H1 (cell line): ENCODE data around the gene GNA12. TPM values are rescaled to one million over a fixed set of nuclear protein-coding genes. Genes with fewer than 3 reads are reported as not detected.

ENCODE experiments used
- CTCF ChIA-PET: fragments of 300-600 bp; sonication (Branson Sonifier 250); formaldehyde crosslinking; loops from one replicate; lab custom pipeline; 2021; ENCODE audit not compliant: partially characterized antibody; lab: Charles Lee
- POLR2A ChIA-PET: fragments of 300-600 bp; sonication (Branson Sonifier 250); formaldehyde crosslinking; loops from one replicate; lab custom pipeline; 2021; ENCODE audit warnings: inconsistent platforms; ENCODE audit not compliant: partially characterized antibody; lab: Charles Lee
- DNase-seq, 2 experiments: peaks; one replicate each; pipeline versions ENCODE4 v3.0.0 to v3.0.0-alpha.2; 2010 to 2022; ENCODE audit warnings: low spot score in 2 of 2, low read depth in 1 of 2, mixed read lengths in 1 of 2
- FAIRE-seq: peaks from 2 replicates; lab custom pipeline; 2011; peaks lifted over from hg19 to GRCh38; lab: Jason Lieb, UNC
- H2AFZ ChIP-seq: 2 replicates; pipeline ENCODE4 v1.8.1; 2012; ENCODE audit warnings: low read length, inconsistent platforms
- H2AK5ac ChIP-seq: 2 replicates; pipeline ENCODE4 v1.6.1; 2013; ENCODE audit warnings: low read depth, low read length
- H2BK120ac ChIP-seq: replicated peaks from 2 replicates; pipeline ENCODE3; 2013; ENCODE audit warnings: low read depth, low read length, inconsistent platforms
- H2BK12ac ChIP-seq: 2 replicates; pipeline ENCODE4 v1.6.1; 2013; ENCODE audit warnings: low read depth, low read length
- H2BK15ac ChIP-seq: 2 replicates; pipeline ENCODE4 v1.6.1; 2013; ENCODE audit warnings: low read length
- H2BK20ac ChIP-seq: 2 replicates; pipeline ENCODE4 v1.6.1; 2013; ENCODE audit warnings: low read length
- H2BK5ac ChIP-seq: 2 replicates; pipeline ENCODE4 v1.6.1; 2013; ENCODE audit warnings: low read depth, low read length
- H3K14ac ChIP-seq: 2 replicates; pipeline ENCODE4 v1.6.1; 2013; ENCODE audit warnings: inconsistent platforms; ENCODE audit not compliant: insufficient read length
- H3K18ac ChIP-seq: 2 replicates; pipeline ENCODE4 v1.6.1; 2013; ENCODE audit warnings: low read length; ENCODE audit errors: extremely low read depth
- H3K23ac ChIP-seq: 2 replicates; pipeline ENCODE4 v1.6.1; 2013; ENCODE audit warnings: inconsistent platforms; ENCODE audit not compliant: insufficient read length
- H3K23me2 ChIP-seq: 2 replicates; pipeline ENCODE4 v1.6.1; 2013; ENCODE audit warnings: low read depth, low read length
- H3K27ac ChIP-seq: 2 replicates; pipeline ENCODE4 v1.6.1; 2011; ENCODE audit warnings: low read depth, low read length, inconsistent platforms
- H3K27me3 ChIP-seq, 4 experiments: replicated peaks in 1 of 4; 1 replicate in 1 of 4; 2 replicates in 3 of 4; pipeline versions ENCODE4 v1.6.1 to v1.8.1; 2011 to 2013; ENCODE audit warnings: low read length in 3 of 4, mild to moderate bottlenecking in 3 of 4, inconsistent platforms in 2 of 4, mixed read lengths in 2 of 4, moderate library complexity in 1 of 4; ENCODE audit not compliant: control insufficient read depth in 3 of 4, insufficient read depth in 3 of 4; ENCODE audit errors: extremely low read depth in 1 of 4
- H3K36me3 ChIP-seq, 4 experiments: 2 replicates each; pipeline versions ENCODE4 v1.6.1 to v1.8.1; 2011 to 2013; ENCODE audit warnings: mild to moderate bottlenecking in 4 of 4, low read length in 3 of 4, moderate library complexity in 2 of 4, control low read depth in 1 of 4, inconsistent platforms in 1 of 4; ENCODE audit not compliant: insufficient read depth in 4 of 4, control insufficient read depth in 2 of 4
- H3K4ac ChIP-seq: replicated peaks from 2 replicates; pipeline ENCODE3; 2013; ENCODE audit warnings: low read length, low read depth, mixed read lengths, inconsistent platforms; ENCODE audit not compliant: insufficient read length
- H3K4me1 ChIP-seq, 4 experiments: replicated peaks in 1 of 4; 1 replicate in 1 of 4; 2 replicates in 3 of 4; pipeline versions ENCODE4 v1.6.1 to v1.8.1; 2011 to 2013; ENCODE audit warnings: low read length in 3 of 4, inconsistent platforms in 2 of 4, mixed read lengths in 1 of 4; ENCODE audit not compliant: insufficient read depth in 4 of 4, control insufficient read depth in 3 of 4
- H3K4me2 ChIP-seq, 2 experiments: 2 replicates each; pipeline versions ENCODE4 v1.6.1 to v1.8.1; 2011 to 2013; ENCODE audit warnings: low read depth in 2 of 2, low read length in 2 of 2, control low read depth in 1 of 2, inconsistent platforms in 1 of 2, mild to moderate bottlenecking in 1 of 2; ENCODE audit not compliant: insufficient read depth in 1 of 2
- H3K4me3 ChIP-seq, 4 experiments: fragments of 200-600, 300-600 bp in 1 of 4; sonication (generic), shearing (Covaris generic), sonication (Bioruptor Twin) in 1 of 4; 2 replicates each; pipeline versions ENCODE4 v1.5.1 to v1.8.1; 2011 to 2016; ENCODE audit warnings: low read length in 4 of 4, low read depth in 3 of 4, control low read depth in 2 of 4, inconsistent platforms in 2 of 4, mild to moderate bottlenecking in 2 of 4, mixed read lengths in 1 of 4, moderate library complexity in 1 of 4; ENCODE audit not compliant: insufficient read depth in 2 of 4; ENCODE audit errors: extremely low read depth in 1 of 4
- H3K56ac ChIP-seq: replicated peaks from 2 replicates; pipeline ENCODE3; 2013; ENCODE audit warnings: low read depth, mild to moderate bottlenecking, mixed read lengths, low read length, inconsistent platforms; ENCODE audit not compliant: insufficient read length
- H3K79me1 ChIP-seq: 2 replicates; pipeline ENCODE4 v1.6.1; 2013; ENCODE audit warnings: low read depth, low read length, control low read depth
- H3K79me2 ChIP-seq, 2 experiments: 2 replicates each; pipeline versions ENCODE4 v1.6.1 to v1.8.1; 2012 to 2013; ENCODE audit warnings: low read length in 2 of 2, mild to moderate bottlenecking in 2 of 2, inconsistent platforms in 1 of 2; ENCODE audit not compliant: insufficient read depth in 2 of 2, control insufficient read depth in 1 of 2
- H3K9ac ChIP-seq, 4 experiments: replicated peaks in 1 of 4; 1 replicate in 1 of 4; 2 replicates in 3 of 4; pipeline versions ENCODE4 v1.6.1 to v1.8.1; 2011 to 2013; ENCODE audit warnings: low read depth in 3 of 4, low read length in 3 of 4, control low read depth in 2 of 4, mild to moderate bottlenecking in 2 of 4, moderate library complexity in 2 of 4, inconsistent platforms in 1 of 4; ENCODE audit errors: extremely low read depth in 1 of 4
- H3K9me3 ChIP-seq, 2 experiments: 2 replicates each; pipeline versions ENCODE4 v1.6.1 to v1.8.1; 2012 to 2013; ENCODE audit warnings: mild to moderate bottlenecking in 2 of 2, moderate library complexity in 2 of 2, control low read depth in 1 of 2, inconsistent platforms in 1 of 2, low read depth in 1 of 2, low read length in 1 of 2, mixed read lengths in 1 of 2; ENCODE audit not compliant: insufficient read depth in 2 of 2
- H4K20me1 ChIP-seq, 2 experiments: replicated peaks in 1 of 2; 2 replicates each; pipeline versions ENCODE3 to v1.8.1; 2011 to 2013; ENCODE audit warnings: inconsistent platforms in 2 of 2, low read length in 2 of 2, mild to moderate bottlenecking in 1 of 2; ENCODE audit not compliant: insufficient read depth in 2 of 2, control insufficient read depth in 1 of 2
- H4K5ac ChIP-seq: 2 replicates; pipeline ENCODE4 v1.6.1; 2013; ENCODE audit warnings: low read length, low read depth, mixed read lengths, inconsistent platforms; ENCODE audit not compliant: insufficient read length
- H4K8ac ChIP-seq: 2 replicates; pipeline ENCODE4 v1.8.0; 2013; ENCODE audit warnings: mild to moderate bottlenecking, moderate library complexity, low read length, inconsistent platforms; ENCODE audit not compliant: insufficient read depth; ENCODE audit errors: extremely low read depth
- H4K91ac ChIP-seq: replicated peaks from 2 replicates; pipeline ENCODE3; 2013; ENCODE audit warnings: low read length, mixed read lengths, inconsistent platforms; ENCODE audit not compliant: insufficient read length
- EP300 ChIP-seq, 2 experiments: IDR thresholded peaks; 1 replicate in 1 of 2; 2 replicates in 1 of 2; pipeline ENCODE4 v1.6.1; 2011 to 2012; ENCODE audit warnings: low read depth in 2 of 2, low read length in 2 of 2, mild to moderate bottlenecking in 2 of 2, borderline replicate concordance in 1 of 2, inconsistent platforms in 1 of 2, moderate library complexity in 1 of 2
- KDM4A ChIP-seq: IDR thresholded peaks from one replicate; pipeline ENCODE4 v1.7.1; 2012; ENCODE audit warnings: low read depth, mild to moderate bottlenecking, moderate library complexity, low read length, inconsistent platforms; ENCODE audit not compliant: severe bottlenecking
- KDM5A ChIP-seq: fragments of 200-600 bp; IDR thresholded peaks from 2 replicates; pipeline ENCODE4 v1.7.1; 2012; ENCODE audit warnings: mild to moderate bottlenecking, low read length, inconsistent platforms, mixed read lengths
- NRF1 ChIP-seq: IDR thresholded peaks from 2 replicates; pipeline ENCODE4 v1.6.1; 2011; ENCODE audit warnings: mild to moderate bottlenecking, low read depth, low read length, improper control_type of control experiment
- SIN3A ChIP-seq, 2 experiments: IDR thresholded peaks in 1 of 2; conservative IDR thresholded peaks in 1 of 2; 2 replicates each; pipeline ENCODE4 v1.6.1; 2011 to 2012; ENCODE audit warnings: low read length in 2 of 2, improper control_type of control experiment in 1 of 2, low read depth in 1 of 2, mild to moderate bottlenecking in 1 of 2
- TBP ChIP-seq: IDR thresholded peaks from 2 replicates; pipeline ENCODE4 v1.6.1; 2011; ENCODE audit warnings: low read depth, low read length, improper control_type of control experiment
- YY1 ChIP-seq: IDR thresholded peaks from 2 replicates; pipeline ENCODE4 v1.6.1; 2011; ENCODE audit warnings: low read depth, mild to moderate bottlenecking, low read length
- WGBS, 2 experiments: shearing (Covaris generic) in 1 of 2; methylation state at CpG; one replicate each; pipeline versions ENCODE4 v1.1.6 to v1.1.7; 2013 to 2015; ENCODE audit warnings: low lambda C conversion rate in 2 of 2, mixed read lengths in 2 of 2, inconsistent platforms in 1 of 2, low coverage in 1 of 2, missing lambda C conversion rate in 1 of 2; ENCODE audit not compliant: insufficient replicate concordance in 2 of 2, insufficient coverage in 1 of 2, insufficient read length in 1 of 2; ENCODE audit errors: extremely low coverage in 1 of 2, missing lambda C conversion rate in 1 of 2; 5-methylcytosine and 5-hydroxymethylcytosine counted together
- polyA plus RNA-seq, 7 experiments: library from polyadenylated mRNA; depleted of rRNA in 3 of 7; stranded (reverse) in 5 of 7; unstranded in 2 of 7; fragments of >200 nt in 5 of 7; fragments of 200-250 nt in 2 of 7; gene quantifications; 1 replicate in 5 of 7; 2 replicates in 1 of 7; 4 replicates in 1 of 7; pipeline versions ENCODE4 v1.2.1 to v1.2.3, GENCODE V29; 2011 to 2013; ENCODE audit warnings: missing spikeins in 2 of 7, mixed read lengths in 2 of 7
- total RNA-seq: library from RNA; stranded (reverse); fragmentation: NEBNext Ultra II Directional; extraction: Animal tissue kit (Norgen Biotek cat#: 25700); gene quantifications from 2 replicates; pipeline ENCODE4 v1.2.1, GENCODE V29; 2021

GNA12 gene
- total and polyA plus RNA-seq, 2 of the 8 experiments (the other 6 are each of a cell fraction or from before 2014, with no cell fraction given), result 96.5 to 109 TPM

DNA sequence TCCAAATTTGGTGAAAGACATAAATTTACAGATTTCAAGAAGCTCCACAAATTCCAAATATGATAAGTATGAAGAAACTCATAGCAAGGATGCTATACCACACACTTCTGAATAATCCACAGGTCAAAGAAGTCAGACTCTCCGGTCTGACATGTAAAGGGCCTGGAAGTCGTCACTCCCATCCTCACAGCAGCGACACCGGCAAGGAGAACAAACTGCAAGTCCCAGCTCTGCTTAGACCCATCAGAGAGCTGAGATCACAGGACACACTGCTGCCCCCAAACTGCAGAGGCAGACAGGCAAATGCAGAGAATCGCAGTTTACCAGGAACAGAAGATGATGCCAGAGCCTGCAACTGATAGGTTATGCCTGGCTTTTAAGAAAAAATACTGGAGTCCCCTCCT, 94.1 kb downstream of the GNA12 start:
- Histone ChIP-seq H4K91ac (no peak overlapping the region), H2BK120ac (no peak overlapping the region), H3K79me2 (peaks cover 2 to 58% of the 10 kb centered on the region in 2 experiments; a peak in 3 of 4 replicates), H3K9ac (no peak overlapping the region), H3K18ac (no peak overlapping the region), H2AFZ (no peak overlapping the region), H3K23ac (no peak overlapping the region), H3K79me1 (peaks cover under 1% of the 10 kb centered on the region; the same call in 1 of the 2 replicates), H2BK5ac (no peak overlapping the region), H3K4me3 (no peak overlapping the region), H4K8ac (no peak overlapping the region), H3K14ac (no peak overlapping the region), H3K4ac (no peak overlapping the region), H3K27ac (no peak overlapping the region), H3K36me3 (no peaks in the 10 kb centered on the region; a peak in 1 of 8 replicates), H2AK5ac (no peak overlapping the region), H2BK20ac (no peak overlapping the region), H4K20me1 (peaks cover 0 to 2% of the 10 kb centered on the region in 2 experiments), H3K9me3 (no peaks in the 10 kb centered on the region), H3K23me2 (no peaks in the 10 kb centered on the region; the same call in 1 of the 2 replicates), H3K4me1 (no peaks in the 10 kb centered on the region; a peak in 2 of 7 replicates), H4K5ac (no peak overlapping the region), H3K4me2 (no peak overlapping the region), H2BK15ac (no peak overlapping the region), H2BK12ac (no peak overlapping the region), H3K27me3 (no peaks in the 10 kb centered on the region), H3K56ac (no peak overlapping the region)
- no peak for FAIRE-seq
- DNase-seq, result no peak
- POLR2A ChIA-PET, result interaction anchor here (0.6 kb wide), 1 partner anchor 141 kb away, joined by 3 read pairs; no protein-coding TSS in a partner anchor
- CTCF ChIA-PET, result interaction anchor here (0.6 to 1.8 kb wide), 3 partner anchors 9 to 12 kb away, joined by 3 to 11 read pairs (median 6); no protein-coding TSS in a partner anchor
- WGBS, 2 experiments, result 89% methylated on average over 5 of the region's 5 CpGs; no CpG with 5 or more reads in 1 of the 2 experiments
- TF ChIP-seq KDM5A (no peak), TBP (no peak), EP300 (IDR thresholded peaks at IDR 0.05; ENCODE audit: borderline replicate concordance in 1 of 2, low read depth in 2 of 2, low read length in 2 of 2) (no peak), NRF1 (no peak), KDM4A (no peak), YY1 (no peak), SIN3A (conservative IDR thresholded peaks at IDR 0.05 in 1 of 2, IDR thresholded peaks at IDR 0.05 in 1 of 2; ENCODE audit: low read depth in 1 of 2, low read length in 2 of 2) (no peak)
